ENCODE results near the gene MYOM1.
A peak's percentile ranks its signal among the peaks of the same experiment; 100 is the strongest.

MYOM1 gene

GRCh38 chr18:3190610-3191009 lies 29.2 kb downstream of the MYOM1 start:
- no peaks in the 10 kb centered on the region for H3K79me2 ChIP-seq (ENCODE audit: low read length)
- H3K36me3 ChIP-seq (replicated peaks; ENCODE audit: low read depth, low read length) = no peaks in the 10 kb centered on the region
- no peak overlapping the region for H3K4me3 ChIP-seq (ENCODE audit: low read length)
- no peak overlapping the region for H2AFZ ChIP-seq (ENCODE audit: low read depth, low read length)
- no peak for TF ChIP-seq CTCF (IDR thresholded peaks at IDR 0.05; ENCODE audit: low read depth, low read length)
- TF ChIP-seq EZH2phosphoT487 (IDR thresholded peaks at IDR 0.05; ENCODE audit: low read depth) = no peak
- H3K4me1 ChIP-seq (ENCODE audit: low read length) = peaks cover 10% of the 10 kb centered on the region
- no peak overlapping the region for H3K27ac ChIP-seq (ENCODE audit: low read length)
- H3K4me2 ChIP-seq (ENCODE audit: low read length) = no peak overlapping the region
- no peak overlapping the region for H3K9ac ChIP-seq (ENCODE audit: low read length)
- peaks cover 6% of the 10 kb centered on the region; the same call in 1 of the 2 replicates for H3K27me3 ChIP-seq (ENCODE audit: low read depth, low read length)
- H3K9me3 ChIP-seq (ENCODE audit: insufficient read depth, low read length) = no peaks in the 10 kb centered on the region
- H4K20me1 ChIP-seq (ENCODE audit: insufficient read depth, low read length) = no peaks in the 10 kb centered on the region

GRCh38 chr18:3189884-3190283 lies 29.9 kb downstream of the MYOM1 start:
- H3K79me2 ChIP-seq (ENCODE audit: low read length) = no peaks in the 10 kb centered on the region
- H4K20me1 ChIP-seq (ENCODE audit: insufficient read depth, low read length) = no peaks in the 10 kb centered on the region
- H3K27ac ChIP-seq (ENCODE audit: low read length) = no peak overlapping the region
- H3K9ac ChIP-seq (ENCODE audit: low read length) = no peak overlapping the region
- no peaks in the 10 kb centered on the region for H3K9me3 ChIP-seq (ENCODE audit: insufficient read depth, low read length)
- H3K4me2 ChIP-seq (ENCODE audit: low read length) = no peak overlapping the region
- peaks cover 10% of the 10 kb centered on the region for H3K4me1 ChIP-seq (ENCODE audit: low read length)
- TF ChIP-seq EZH2phosphoT487 (IDR thresholded peaks at IDR 0.05; ENCODE audit: low read depth) (no peak), CTCF (IDR thresholded peaks at IDR 0.05; ENCODE audit: low read depth, low read length) (no peak)
- no peak overlapping the region for H2AFZ ChIP-seq (ENCODE audit: low read depth, low read length)
- peaks cover 2% of the 10 kb centered on the region; the same call in 1 of the 2 replicates for H3K27me3 ChIP-seq (ENCODE audit: low read depth, low read length)
- no peaks in the 10 kb centered on the region for H3K36me3 ChIP-seq (replicated peaks; ENCODE audit: low read depth, low read length)
- no peak overlapping the region for H3K4me3 ChIP-seq (ENCODE audit: low read length)

- peak overlapping the region; percentile 25 for H3K4me2 ChIP-seq (ENCODE audit: low read length)
- no peak overlapping the region for H3K9ac ChIP-seq (ENCODE audit: low read length)
- peaks cover 3% of the 10 kb centered on the region; the same call in 1 of the 2 replicates for H3K4me1 ChIP-seq (ENCODE audit: low read length)
- TF ChIP-seq CTCF (IDR thresholded peaks at IDR 0.05; ENCODE audit: low read depth, low read length) (peak; percentile 47), EZH2phosphoT487 (IDR thresholded peaks at IDR 0.05; ENCODE audit: low read depth) (no peak)
- H3K9me3 ChIP-seq (ENCODE audit: insufficient read depth, low read length) = no peaks in the 10 kb centered on the region
- no peak overlapping the region for H3K4me3 ChIP-seq (ENCODE audit: low read length)
- H3K36me3 ChIP-seq (replicated peaks; ENCODE audit: low read depth, low read length) = no peaks in the 10 kb centered on the region
- no peaks in the 10 kb centered on the region for H4K20me1 ChIP-seq (ENCODE audit: insufficient read depth, low read length)
- H3K27ac ChIP-seq (ENCODE audit: low read length) = no peak overlapping the region
- H2AFZ ChIP-seq (ENCODE audit: low read depth, low read length) = peak overlapping the region; percentile 13; the same call in 1 of the 2 replicates
- no peaks in the 10 kb centered on the region for H3K79me2 ChIP-seq (ENCODE audit: low read length)
- H3K27me3 ChIP-seq (ENCODE audit: low read depth, low read length) = no peaks in the 10 kb centered on the region
Observed at GRCh38 chr18:3186678-3187658, 32.8 kb downstream of the MYOM1 start.

- no peak overlapping the region for H2AFZ ChIP-seq (ENCODE audit: low read depth, low read length)
- no peaks in the 10 kb centered on the region for H4K20me1 ChIP-seq (ENCODE audit: insufficient read depth, low read length)
- no peak overlapping the region for H3K4me3 ChIP-seq (ENCODE audit: low read length)
Observed at GRCh38 chr18:3184275-3184963, 35.3 kb downstream of the MYOM1 start.

More at GRCh38 chr18:3184275-3184963, 35.3 kb downstream of the MYOM1 start:
- no peak for TF ChIP-seq CTCF (IDR thresholded peaks at IDR 0.05; ENCODE audit: low read depth, low read length)
- no peak for TF ChIP-seq EZH2phosphoT487 (IDR thresholded peaks at IDR 0.05; ENCODE audit: low read depth)
- no peaks in the 10 kb centered on the region for H3K79me2 ChIP-seq (ENCODE audit: low read length)
- no peak overlapping the region for H3K9ac ChIP-seq (ENCODE audit: low read length)
- no peaks in the 10 kb centered on the region for H3K36me3 ChIP-seq (replicated peaks; ENCODE audit: low read depth, low read length)
- no peak overlapping the region for H3K4me2 ChIP-seq (ENCODE audit: low read length)
- H3K27ac ChIP-seq (ENCODE audit: low read length) = no peak overlapping the region
- peaks cover 16% of the 10 kb centered on the region for H3K4me1 ChIP-seq (ENCODE audit: low read length)
- no peaks in the 10 kb centered on the region for H3K9me3 ChIP-seq (ENCODE audit: insufficient read depth, low read length)
- no peaks in the 10 kb centered on the region for H3K27me3 ChIP-seq (ENCODE audit: low read depth, low read length)

Data from OCI-LY3 (cell line).